Measurements from ENCODE around the gene PTGR3. TPM values are rescaled to one million over a fixed set of nuclear protein-coding genes. Genes with fewer than 3 reads are reported as not detected.

PTGR3 gene
- total and polyA plus RNA-seq, 2 of the 8 experiments (the other 6 are each of a cell fraction or from before 2014, with no cell fraction given) = 2.0 to 3.6 TPM

DNA sequence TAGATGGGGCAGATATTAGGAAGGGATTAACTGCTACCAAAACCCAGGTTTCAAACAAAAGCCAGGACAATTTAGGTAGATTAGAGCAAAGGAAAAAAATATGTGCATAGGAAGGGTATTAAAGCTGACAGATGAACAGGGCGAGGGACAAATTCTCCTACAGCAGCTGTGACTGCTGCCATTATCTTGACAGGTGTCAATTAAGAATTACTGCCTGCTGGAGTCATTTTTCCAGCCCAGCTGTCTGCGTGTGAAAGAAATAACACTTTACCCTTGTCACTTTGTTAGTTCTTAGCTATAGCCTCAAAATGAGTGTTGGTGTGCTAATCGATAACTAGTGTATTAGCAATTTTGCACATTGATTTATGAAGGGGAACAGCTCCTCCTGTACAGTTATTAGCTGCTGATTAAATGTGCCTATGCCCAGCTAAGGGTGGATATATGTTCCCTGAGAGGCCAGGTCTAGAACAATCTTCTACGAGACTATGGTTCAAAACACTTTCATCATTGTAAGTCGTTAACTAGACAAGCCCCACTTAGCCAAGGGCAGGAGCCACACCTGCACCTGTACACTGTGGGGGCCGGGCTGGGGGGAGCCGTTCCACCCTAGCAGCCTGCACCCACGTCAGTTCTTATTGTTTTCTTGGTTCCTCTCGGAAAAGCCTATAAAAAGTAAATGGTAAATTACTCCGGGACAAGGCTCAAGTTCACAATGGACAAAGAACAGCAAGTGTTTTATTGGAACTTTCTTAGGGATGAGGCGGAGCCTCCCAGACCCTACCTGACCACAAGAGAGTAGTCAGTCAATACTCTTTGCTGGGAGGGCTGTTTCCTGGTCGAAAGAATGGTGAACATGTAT is 9.4 kb upstream of the PTGR3 start:
- Histone ChIP-seq H2AK5ac (ENCODE audit: low read depth, low read length) (no peak overlapping the region), H3K36me3 (ENCODE audit: control insufficient read depth in 2 of 4, insufficient read depth in 4 of 4, low read length in 3 of 4) (no peaks in the 10 kb centered on the region), H3K56ac (replicated peaks; ENCODE audit: insufficient read length, low read depth, low read length) (no peak overlapping the region), H3K23ac (ENCODE audit: insufficient read length) (no peak overlapping the region), H3K4me3 (ENCODE audit: extremely low read depth in 1 of 4, insufficient read depth in 2 of 4, low read depth in 3 of 4, low read length in 4 of 4) (no peak overlapping the region), H3K23me2 (ENCODE audit: low read depth, low read length) (no peaks in the 10 kb centered on the region), H2BK5ac (ENCODE audit: low read depth, low read length) (no peak overlapping the region), H2AFZ (ENCODE audit: low read length) (no peak overlapping the region), H3K4me2 (ENCODE audit: insufficient read depth in 1 of 2, low read depth in 2 of 2, low read length in 2 of 2) (no peak overlapping the region), H3K27ac (ENCODE audit: low read depth, low read length) (no peak overlapping the region), H4K20me1 (replicated peaks in 1 of 2; ENCODE audit: control insufficient read depth in 1 of 2, insufficient read depth in 2 of 2, low read length in 2 of 2) (no peaks in the 10 kb centered on the region), H2BK20ac (ENCODE audit: low read length) (no peak overlapping the region), H3K4ac (replicated peaks; ENCODE audit: insufficient read length, low read depth, low read length) (no peak overlapping the region), H3K27me3 (replicated peaks in 1 of 4; ENCODE audit: control insufficient read depth in 3 of 4, extremely low read depth in 1 of 4, insufficient read depth in 3 of 4, low read length in 3 of 4) (peaks cover 3 to 6% (median 4%) of the 10 kb centered on the region in 4 experiments; a peak in 4 of 7 replicates), H3K9ac (replicated peaks in 1 of 4; ENCODE audit: extremely low read depth in 1 of 4, low read depth in 3 of 4, low read length in 3 of 4) (no peak overlapping the region), H3K79me1 (ENCODE audit: low read depth, low read length) (no peaks in the 10 kb centered on the region), H2BK12ac (ENCODE audit: low read depth, low read length) (no peak overlapping the region), H3K18ac (ENCODE audit: extremely low read depth, low read length) (no peak overlapping the region), H4K5ac (ENCODE audit: insufficient read length, low read depth, low read length) (no peak overlapping the region), H3K79me2 (ENCODE audit: control insufficient read depth in 1 of 2, insufficient read depth in 2 of 2, low read length in 2 of 2) (no peaks in the 10 kb centered on the region), H4K91ac (replicated peaks; ENCODE audit: insufficient read length, low read length) (no peak overlapping the region), H3K14ac (ENCODE audit: insufficient read length) (no peak overlapping the region), H4K8ac (ENCODE audit: extremely low read depth, insufficient read depth, low read length) (no peak overlapping the region), H2BK120ac (replicated peaks; ENCODE audit: low read depth, low read length) (no peak overlapping the region), H3K4me1 (replicated peaks in 1 of 4; ENCODE audit: control insufficient read depth in 3 of 4, insufficient read depth in 4 of 4, low read length in 3 of 4) (no peaks in the 10 kb centered on the region), H3K9me3 (ENCODE audit: insufficient read depth in 2 of 2, low read depth in 1 of 2, low read length in 1 of 2) (no peaks in the 10 kb centered on the region), H2BK15ac (ENCODE audit: low read length) (no peak overlapping the region)
- FAIRE-seq (no peak), DNase-seq (ENCODE audit: low read depth in 1 of 2, low spot score in 2 of 2) (no peak)
- CTCF ChIA-PET (ENCODE audit: partially characterized antibody) = no interaction called here
- WGBS, 2 experiments (ENCODE audit: extremely low coverage in 1 of 2, insufficient coverage in 1 of 2, insufficient read length in 1 of 2, insufficient replicate concordance in 2 of 2, low coverage in 1 of 2, low lambda C conversion rate in 2 of 2, missing lambda C conversion rate in 1 of 2) = 91% methylated on average over 12 of the region's 12 CpGs; no CpG with 5 or more reads in 1 of the 2 experiments
- POLR2A ChIA-PET (ENCODE audit: partially characterized antibody) = no interaction called here
- no peak for TF ChIP-seq RFX5 (IDR thresholded peaks at IDR 0.05; ENCODE audit: borderline replicate concordance, low read depth, low read length)
- TF ChIP-seq, protein P1, sequence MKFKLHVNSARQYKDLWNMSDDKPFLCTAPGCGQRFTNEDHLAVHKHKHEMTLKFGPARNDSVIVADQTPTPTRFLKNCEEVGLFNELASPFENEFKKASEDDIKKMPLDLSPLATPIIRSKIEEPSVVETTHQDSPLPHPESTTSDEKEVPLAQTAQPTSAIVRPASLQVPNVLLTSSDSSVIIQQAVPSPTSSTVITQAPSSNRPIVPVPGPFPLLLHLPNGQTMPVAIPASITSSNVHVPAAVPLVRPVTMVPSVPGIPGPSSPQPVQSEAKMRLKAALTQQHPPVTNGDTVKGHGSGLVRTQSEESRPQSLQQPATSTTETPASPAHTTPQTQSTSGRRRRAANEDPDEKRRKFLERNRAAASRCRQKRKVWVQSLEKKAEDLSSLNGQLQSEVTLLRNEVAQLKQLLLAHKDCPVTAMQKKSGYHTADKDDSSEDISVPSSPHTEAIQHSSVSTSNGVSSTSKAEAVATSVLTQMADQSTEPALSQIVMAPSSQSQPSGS (IDR thresholded peaks at IDR 0.05; ENCODE audit: low read length) = no peak
- no peak for TF ChIP-seq KDM5A (IDR thresholded peaks at IDR 0.05; ENCODE audit: low read length)
- no peak for TF ChIP-seq KDM4A (IDR thresholded peaks at IDR 0.05; ENCODE audit: low read depth, low read length, severe bottlenecking)
- no peak for TF ChIP-seq YY1 (IDR thresholded peaks at IDR 0.05; ENCODE audit: low read depth, low read length)
- TF ChIP-seq KDM1A (IDR thresholded peaks at IDR 0.05; ENCODE audit: borderline replicate concordance, low read length) = no peak
- TF ChIP-seq GABPA (IDR thresholded peaks at IDR 0.05; ENCODE audit: borderline replicate concordance, insufficient read depth, low read length) = no peak
- no peak for TF ChIP-seq TBP (IDR thresholded peaks at IDR 0.05; ENCODE audit: low read depth, low read length)
- no peak for TF ChIP-seq HDAC6 (IDR thresholded peaks at IDR 0.05; ENCODE audit: low read depth, low read length)
- TF ChIP-seq BCL11A (IDR thresholded peaks at IDR 0.05; ENCODE audit: low read depth in 2 of 2, low read length in 2 of 2) = no peak
- TF ChIP-seq TCF12 (IDR thresholded peaks at IDR 0.05; ENCODE audit: low read depth, low read length) = no peak
- no peak for TF ChIP-seq TEAD4 (IDR thresholded peaks at IDR 0.05; ENCODE audit: low read depth, low read length)

All from H1 (cell line).